SH-SY5Y (cell line): ENCODE results near the gene AWAT2.

Source experiments
- GATA2 ChIP-seq: IDR thresholded peaks from 2 replicates; pipeline ENCODE4 v1.6.1; 2011; ENCODE audit warnings: mild to moderate bottlenecking, low read depth, low read length
- GATA3 ChIP-seq: IDR thresholded peaks from 2 replicates; pipeline ENCODE4 v1.6.1; 2011; ENCODE audit warnings: low read depth, mild to moderate bottlenecking, low read length, moderate library complexity

- TF ChIP-seq GATA2 (no peak), GATA3 (no peak)
Measured at GRCh38 chrX:70043685-70044084, 6.1 kb downstream of the AWAT2 start.
